Daoy (cell line): Measurements from ENCODE around the gene VANGL2. TPM values are rescaled to one million over a fixed set of nuclear protein-coding genes. Genes with fewer than 3 reads are reported as not detected.

ENCODE experiments used
- DNase-seq: peaks from one replicate; pipeline ENCODE4 v3.0.0-alpha.2; 2015; ENCODE audit warnings: low read depth
- total RNA-seq: library from RNA; depleted of rRNA; stranded (reverse); fragments of >200 nt; shearing (Covaris generic); gene quantifications from 2 replicates; pipeline ENCODE4 v1.2.3, GENCODE V29; 2014

VANGL2 gene
- total RNA-seq, 1 experiment from 2014 or later: 2.0 TPM

- DNase-seq: no peak
Measured at GRCh38 chr1:160405331-160405877, 5.0 kb downstream of the VANGL2 start.

- DNase-seq: no peak
Measured at GRCh38 chr1:160406131-160406968, 6.0 kb downstream of the VANGL2 start.

- DNase-seq: peak; percentile 81
Measured at GRCh38 chr1:160407839-160408801, 7.8 kb downstream of the VANGL2 start.

- DNase-seq: no peak
Measured at GRCh38 chr1:160408864-160409263, 8.5 kb downstream of the VANGL2 start.

- no peak for DNase-seq
Measured at GRCh38 chr1:160409486-160409885, 9.1 kb downstream of the VANGL2 start.

- no peak for DNase-seq
Measured at GRCh38 chr1:160410406-160411005, 10.1 kb downstream of the VANGL2 start.

GRCh38 chr1:160411271-160412027, 11.1 kb downstream of the VANGL2 start:
- no peak for DNase-seq

GRCh38 chr1:160412028-160412362, 11.6 kb downstream of the VANGL2 start:
- no peak for DNase-seq

GRCh38 chr1:160413716-160414115, 13.4 kb downstream of the VANGL2 start:
- no peak for DNase-seq

- no peak for DNase-seq
Measured at GRCh38 chr1:160414881-160415280, 14.5 kb downstream of the VANGL2 start.

GRCh38 chr1:160415696-160416290, 15.4 kb downstream of the VANGL2 start:
- no peak for DNase-seq

GRCh38 chr1:160416369-160416768, 16.0 kb downstream of the VANGL2 start:
- DNase-seq: peak; percentile 50

- DNase-seq: no peak
Measured at GRCh38 chr1:160418483-160418882, 18.1 kb downstream of the VANGL2 start.

- DNase-seq: no peak
Measured at GRCh38 chr1:160419150-160419837, 18.9 kb downstream of the VANGL2 start.

GRCh38 chr1:160419838-160420169, 19.4 kb downstream of the VANGL2 start:
- DNase-seq: no peak

- no peak for DNase-seq
Measured at GRCh38 chr1:160420881-160421842, 20.8 kb downstream of the VANGL2 start.

- DNase-seq: no peak
Measured at GRCh38 chr1:160421881-160422280, 21.5 kb downstream of the VANGL2 start.

- DNase-seq: no peak
Measured at GRCh38 chr1:160423966-160424365, 23.6 kb downstream of the VANGL2 start.

GRCh38 chr1:160425847-160426246, 25.5 kb downstream of the VANGL2 start:
- no peak for DNase-seq
